Aorta (tissue), 5 donors: ENCODE measurements around the gene SPG11. TPM values are rescaled to one million over a fixed set of nuclear protein-coding genes. Genes with fewer than 3 reads are reported as not detected.
"Not testable (repeated sequence)": the region's sequence is repeated elsewhere in the genome, so short reads cannot be mapped to it uniquely, and the experiment has no call there.

ENCODE experiments used
- ATAC-seq: fragments of 200-7000 bp; cut with Tn5 transposase; one replicate; pipeline ENCODE4 v1.9.1; 2022; ENCODE audit warnings: moderate library complexity; ENCODE audit not compliant: low FRiP score
- DNase-seq, 2 donors: peaks; one replicate each; pipeline ENCODE4 v3.0.0-alpha.2; 2020
- H3K27ac ChIP-seq, 2 donors: one replicate each; pipeline ENCODE4 v1.5.1; 2013; ENCODE audit warnings: low read length in 2 of 2, mild to moderate bottlenecking in 2 of 2, moderate library complexity in 2 of 2, control low read depth in 1 of 2, inconsistent platforms in 1 of 2, low read depth in 1 of 2
- H3K27me3 ChIP-seq, 2 donors: one replicate each; pipeline ENCODE4 v1.6.1; 2013; ENCODE audit warnings: control low read depth in 1 of 2, low read length in 1 of 2, mild to moderate bottlenecking in 1 of 2, moderate library complexity in 1 of 2; ENCODE audit not compliant: insufficient read depth in 2 of 2, control insufficient read depth in 1 of 2
- H3K36me3 ChIP-seq, 2 donors: one replicate each; pipeline ENCODE4 v1.6.1; 2013; ENCODE audit warnings: control low read depth in 1 of 2, low read length in 1 of 2, mild to moderate bottlenecking in 1 of 2; ENCODE audit not compliant: insufficient read depth in 2 of 2, control insufficient read depth in 1 of 2
- H3K4me1 ChIP-seq, 2 donors: one replicate each; pipeline ENCODE4 v1.6.1; 2013; ENCODE audit warnings: low read length in 2 of 2, control low read depth in 1 of 2, mild to moderate bottlenecking in 1 of 2, moderate library complexity in 1 of 2; ENCODE audit not compliant: insufficient read depth in 2 of 2, control insufficient read depth in 1 of 2
- H3K4me3 ChIP-seq, 2 donors: one replicate each; pipeline ENCODE4 v1.5.1; 2013; ENCODE audit warnings: low read length in 2 of 2, control low read depth in 1 of 2, mild to moderate bottlenecking in 1 of 2
- H3K9me3 ChIP-seq: one replicate; pipeline ENCODE4 v1.6.1; 2013; ENCODE audit warnings: mild to moderate bottlenecking, low read length; ENCODE audit not compliant: control insufficient read depth
- WGBS, 2 donors: extraction: QIAGEN DNeasy Blood & Tissue Kit; methylation state at CpG; one replicate each; pipeline ENCODE4 v1.1.7; 2013; 5-methylcytosine and 5-hydroxymethylcytosine counted together
- intact Hi-C, 2 donors: fragments of 100-400 bp; cut with DNase I; formaldehyde crosslinking; loops; one replicate each; pipeline versions ENCODE4 v1.14.2 to v1.15.0; 2022
- polyA plus RNA-seq, 2 donors: library from polyadenylated mRNA; stranded (reverse); fragments of 200-250 nt; gene quantifications; one replicate each; pipeline ENCODE4 v1.2.3, GENCODE V29; 2013
- total RNA-seq, 2 donors: library from RNA; stranded (reverse); fragmentation: NEBNext Ultra II Directional; extraction: Animal tissue kit (Norgen Biotek cat#: 25700); gene quantifications; one replicate each; pipeline ENCODE4 v1.2.1, GENCODE V29; 2021
- donor health status: healthy with polysubstance abuse.
- donor health status: Bipolar disorder and iron deficiency.
- donor health status: DM: no; HTN: no; CAD: no.
- donor health status: DM: no; HTN: no; CAD: no.
- donor health status: DM: yes; HTN: yes; CAD: no.

Gene SPG11
- total and polyA plus RNA-seq, 4 donors: 8.3 to 96.3 (median 43.5) TPM

- ATAC-seq: no peak
- intact Hi-C loops: loop anchor here in 1 of 2 donors (10.0 kb wide), 1 partner anchor 160 kb away; the partner anchor contains the start of gene TRIM69
- H3K36me3 ChIP-seq: peaks cover 0 to 4% of the 10 kb centered on the region in 2 donors
These were observed 88.7 kb downstream of the SPG11 start for GRCh38 chr15:44574734-44575133.

GRCh38 chr15:44573386-44573785 is 90.1 kb downstream of the SPG11 start:
- 91 to 93% methylated on average over 6 of the region's 6 CpGs for WGBS, 2 donors
- H3K4me3 ChIP-seq: no peak overlapping the region
- DNase-seq (no peak), ATAC-seq (no peak)
- H3K4me1 ChIP-seq: no peaks in the 10 kb centered on the region
- H3K36me3 ChIP-seq: peaks cover 3 to 7% of the 10 kb centered on the region in 2 donors
- no peaks in the 10 kb centered on the region for H3K27me3 ChIP-seq
- H3K27ac ChIP-seq: no peak overlapping the region
- intact Hi-C loops: loop anchor here in 1 of 2 donors (10.0 kb wide), 1 partner anchor 161 kb away; the partner anchor contains the start of gene TRIM69
- H3K9me3 ChIP-seq: no peaks in the 10 kb centered on the region

More at GRCh38 chr15:44574734-44575133, 88.7 kb downstream of the SPG11 start:
- DNase-seq: no peak
- Histone ChIP-seq H3K27ac (no peak overlapping the region), H3K27me3 (no peaks in the 10 kb centered on the region), H3K4me3 (no peak overlapping the region), H3K9me3 (no peaks in the 10 kb centered on the region), H3K4me1 (no peaks in the 10 kb centered on the region)
- 72 to 92% methylated on average over 1 of the region's 1 CpG for WGBS, 2 donors

GRCh38 chr15:44570361-44570760 is 93.1 kb downstream of the SPG11 start:
- DNase-seq (no peak), ATAC-seq (peak; percentile 13)
- WGBS, 2 donors: 92 to 93% methylated on average over 4 of the region's 4 CpGs
- intact Hi-C loops: loop anchor here in 1 of 2 donors (10.0 kb wide), 1 partner anchor 164 kb away; the partner anchor contains the start of gene TRIM69
- Histone ChIP-seq H3K9me3 (no peaks in the 10 kb centered on the region), H3K4me1 (no peaks in the 10 kb centered on the region), H3K27me3 (no peaks in the 10 kb centered on the region), H3K27ac (no peak overlapping the region), H3K36me3 (peaks cover 6 to 10% of the 10 kb centered on the region in 2 donors), H3K4me3 (no peak overlapping the region)

GRCh38 chr15:44569316-44569715 is 94.1 kb downstream of the SPG11 start:
- Histone ChIP-seq H3K27me3 (no peaks in the 10 kb centered on the region), H3K9me3 (no peaks in the 10 kb centered on the region), H3K4me3 (no peak overlapping the region), H3K27ac (no peak overlapping the region), H3K4me1 (no peaks in the 10 kb centered on the region), H3K36me3 (peaks cover 11 to 15% of the 10 kb centered on the region in 2 donors)
- intact Hi-C loops: no loop called here
- ATAC-seq (no peak), DNase-seq (no peak)
- 96 to 97% methylated on average over 4 of the region's 4 CpGs for WGBS, 2 donors

- no peaks in the 10 kb centered on the region for H3K9me3 ChIP-seq
- H3K4me1 ChIP-seq: no peaks in the 10 kb centered on the region
- DNase-seq (no peak), ATAC-seq (no peak)
- WGBS, 2 donors: 86 to 90% methylated on average over 3 of the region's 3 CpGs
- no peak overlapping the region for H3K27ac ChIP-seq
- peaks cover 12 to 15% of the 10 kb centered on the region in 2 donors for H3K36me3 ChIP-seq
- intact Hi-C loops: no loop called here
- no peaks in the 10 kb centered on the region for H3K27me3 ChIP-seq
- H3K4me3 ChIP-seq: no peak overlapping the region
These were observed 95.1 kb downstream of the SPG11 start for GRCh38 chr15:44568338-44568737.

GRCh38 chr15:44566155-44566540 is 97.3 kb downstream of the SPG11 start:
- WGBS, 2 donors: 92 to 96% methylated on average over 4 of the region's 4 CpGs
- no peaks in the 10 kb centered on the region for H3K9me3 ChIP-seq
- intact Hi-C loops: no loop called here
- peaks cover 10 to 17% of the 10 kb centered on the region in 2 donors for H3K36me3 ChIP-seq
- H3K4me3 ChIP-seq: no peak overlapping the region
- no peak overlapping the region for H3K27ac ChIP-seq
- DNase-seq (no peak), ATAC-seq (no peak)
- H3K4me1 ChIP-seq: no peaks in the 10 kb centered on the region
- no peaks in the 10 kb centered on the region for H3K27me3 ChIP-seq

GRCh38 chr15:44565387-44566154 is 97.9 kb downstream of the SPG11 start:
- H3K9me3 ChIP-seq: no peaks in the 10 kb centered on the region
- WGBS, 2 donors: 98% methylated on average over 8 of the region's 8 CpGs
- DNase-seq: no peak
- no peak overlapping the region for H3K27ac ChIP-seq
- intact Hi-C loops: no loop called here
- H3K4me3 ChIP-seq: no peak overlapping the region
- no peaks in the 10 kb centered on the region for H3K27me3 ChIP-seq
- H3K4me1 ChIP-seq: no peaks in the 10 kb centered on the region
- no peak for ATAC-seq
- H3K36me3 ChIP-seq: peaks cover 12 to 17% of the 10 kb centered on the region in 2 donors

GRCh38 chr15:44560926-44561325 is 102.5 kb downstream of the SPG11 start:
- H3K9me3 ChIP-seq, ATAC-seq, DNase-seq, H3K4me1 ChIP-seq, intact Hi-C loops, H3K27me3 ChIP-seq, H3K27ac ChIP-seq, H3K4me3 ChIP-seq: not testable (repeated sequence)
- H3K36me3 ChIP-seq: peaks cover 9 to 10% of the 10 kb centered on the region in 2 donors
